ENCODE results near the gene RAMP2. TPM values are rescaled to one million over a fixed set of nuclear protein-coding genes. Genes with fewer than 3 reads are reported as not detected.
A peak's percentile ranks its signal among the peaks of the same experiment; 100 is the strongest.

RAMP2 gene
- total RNA-seq, 1 donor from 2014 or later: 41.9 TPM

- DNase-seq (ENCODE audit: low spot score): no peak
Measured at GRCh38 chr17:42792545-42792944, 31.5 kb downstream of the RAMP2 start.

GRCh38 chr17:42795061-42795460 lies 34.0 kb downstream of the RAMP2 start:
- DNase-seq (ENCODE audit: low spot score): no peak

GRCh38 chr17:42795465-42795864 lies 34.4 kb downstream of the RAMP2 start:
- DNase-seq (ENCODE audit: low spot score): no peak

- DNase-seq (ENCODE audit: low spot score): no peak
Measured at GRCh38 chr17:42796066-42796758, 35.2 kb downstream of the RAMP2 start.

- no peak for DNase-seq (ENCODE audit: low spot score)
Measured at GRCh38 chr17:42797067-42798007, 36.3 kb downstream of the RAMP2 start.

GRCh38 chr17:42798011-42798382 lies 37.0 kb downstream of the RAMP2 start:
- no peak for DNase-seq (ENCODE audit: low spot score)

- peak; percentile 82 for DNase-seq (ENCODE audit: low spot score)
Measured at GRCh38 chr17:42798383-42799380, 37.7 kb downstream of the RAMP2 start, which contains the start of the genes CNTD1 and COA3. TSS of gene CNTD1 (plus strand) at chr17:42798861. CDS start at chr17:42799068, 207 bp downstream. TSS of gene COA3 (minus strand) at chr17:42798704. CDS start at chr17:42798681, 23 bp downstream.

GRCh38 chr17:42803074-42803883 lies 42.3 kb downstream of the RAMP2 start:
- DNase-seq (ENCODE audit: low spot score): no peak

GRCh38 chr17:42804918-42805367 lies 43.9 kb downstream of the RAMP2 start:
- DNase-seq (ENCODE audit: low spot score): no peak

- DNase-seq (ENCODE audit: low spot score): no peak
Measured at GRCh38 chr17:42806249-42806648, 45.2 kb downstream of the RAMP2 start.

- no peak for DNase-seq (ENCODE audit: low spot score)
Measured at GRCh38 chr17:42809250-42809649, 48.2 kb downstream of the RAMP2 start.

Other genes with a start within 250 kb of the RAMP2 start
- 33.1 TPM for gene NAGLU, start 225.0 kb upstream of the RAMP2 start, total RNA-seq
- 3.6 TPM for gene HSD17B1, start 208.3 kb upstream of the RAMP2 start, total RNA-seq
- 77.0 TPM for gene COASY, start 199.1 kb upstream of the RAMP2 start, total RNA-seq
- gene MLX, start 194.1 kb upstream of the RAMP2 start, total RNA-seq: 53.8 TPM
- 4.3 TPM for gene PSMC3IP, start 183.5 kb upstream of the RAMP2 start, total RNA-seq
- gene RETREG3, start 151.9 kb upstream of the RAMP2 start, total RNA-seq: 76.5 TPM
- 49.7 TPM for gene TUBG1, start 151.5 kb upstream of the RAMP2 start, total RNA-seq
- 41.0 TPM for gene TUBG2, start 101.9 kb upstream of the RAMP2 start, total RNA-seq
- gene PLEKHH3, start 84.2 kb upstream of the RAMP2 start, total RNA-seq: 64.2 TPM
- gene CCR10, start 79.4 kb upstream of the RAMP2 start, total RNA-seq: 1.1 TPM
- gene CNTNAP1, start 78.7 kb upstream of the RAMP2 start, total RNA-seq: 15.3 TPM
- gene EZH1, start 16.2 kb upstream of the RAMP2 start, total RNA-seq: 45.7 TPM
- gene VPS25, start 12.2 kb downstream of the RAMP2 start, total RNA-seq: 54.0 TPM
- not detected for gene WNK4, start 19.4 kb downstream of the RAMP2 start, total RNA-seq
- 80.4 TPM for gene COA3, start 37.5 kb downstream of the RAMP2 start, total RNA-seq
- 0.75 TPM for gene CNTD1, start 37.6 kb downstream of the RAMP2 start, total RNA-seq
- 101 TPM for gene BECN1, start 63.1 kb downstream of the RAMP2 start, total RNA-seq
- gene PSME3, start 72.2 kb downstream of the RAMP2 start, total RNA-seq: 113 TPM
- gene AOC2, start 83.4 kb downstream of the RAMP2 start, total RNA-seq: 3.6 TPM
- 89.9 TPM for gene AOC3, start 90.0 kb downstream of the RAMP2 start, total RNA-seq
- gene G6PC1, start 139.6 kb downstream of the RAMP2 start, total RNA-seq: not detected
- gene AARSD1, start 203.2 kb downstream of the RAMP2 start, total RNA-seq: 69.1 TPM
- 2.7 TPM for gene PTGES3L, start 218.9 kb downstream of the RAMP2 start, total RNA-seq
- 24.7 TPM for gene RUNDC1, start 219.3 kb downstream of the RAMP2 start, total RNA-seq
- gene RPL27, start 237.2 kb downstream of the RAMP2 start, total RNA-seq: 1,133 TPM
- 30.5 TPM for gene IFI35, start 245.6 kb downstream of the RAMP2 start, total RNA-seq